ENCODE results near the gene TCOF1. TPM values are rescaled to one million over a fixed set of nuclear protein-coding genes. Genes with fewer than 3 reads are reported as not detected.
A peak's percentile ranks its signal among the peaks of the same experiment; 100 is the strongest.

Gene TCOF1
- total RNA-seq, 2 experiments from 2014 or later = 61.3 to 108 TPM

DNA sequence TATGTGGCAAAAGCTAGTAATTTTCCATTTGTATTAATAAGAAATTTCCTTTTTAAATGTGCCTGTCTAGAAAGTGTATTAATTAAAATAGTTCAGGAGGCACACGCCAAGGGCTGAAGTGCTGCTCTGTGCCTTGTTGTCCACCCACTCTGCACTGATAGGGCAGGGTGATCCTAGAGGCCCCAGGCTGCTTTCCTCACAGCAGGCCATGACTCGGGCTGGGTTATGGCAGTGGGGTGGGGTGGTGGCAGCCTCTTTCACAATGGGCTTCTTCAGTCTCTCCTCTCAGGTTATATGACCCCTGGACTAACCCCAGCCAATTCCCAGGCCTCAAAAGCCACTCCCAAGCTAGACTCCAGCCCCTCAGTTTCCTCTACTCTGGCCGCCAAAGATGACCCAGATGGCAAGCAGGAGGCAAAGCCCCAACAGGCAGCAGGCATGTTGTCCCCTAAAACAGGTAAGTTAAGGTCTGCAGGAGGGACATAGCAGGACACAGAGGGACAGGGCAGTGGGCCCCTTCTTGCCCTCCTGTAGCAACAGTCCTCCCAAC lies 35.7 kb downstream of the TCOF1 start:
- no peak overlapping the region for H3K27ac ChIP-seq (ENCODE audit: low read depth, low read length, poor library complexity, severe bottlenecking)
- no peak for TF ChIP-seq EZH2phosphoT487 (IDR thresholded peaks at IDR 0.05; ENCODE audit: borderline replicate concordance, low read depth, low read length)
- TF ChIP-seq, protein P1, sequence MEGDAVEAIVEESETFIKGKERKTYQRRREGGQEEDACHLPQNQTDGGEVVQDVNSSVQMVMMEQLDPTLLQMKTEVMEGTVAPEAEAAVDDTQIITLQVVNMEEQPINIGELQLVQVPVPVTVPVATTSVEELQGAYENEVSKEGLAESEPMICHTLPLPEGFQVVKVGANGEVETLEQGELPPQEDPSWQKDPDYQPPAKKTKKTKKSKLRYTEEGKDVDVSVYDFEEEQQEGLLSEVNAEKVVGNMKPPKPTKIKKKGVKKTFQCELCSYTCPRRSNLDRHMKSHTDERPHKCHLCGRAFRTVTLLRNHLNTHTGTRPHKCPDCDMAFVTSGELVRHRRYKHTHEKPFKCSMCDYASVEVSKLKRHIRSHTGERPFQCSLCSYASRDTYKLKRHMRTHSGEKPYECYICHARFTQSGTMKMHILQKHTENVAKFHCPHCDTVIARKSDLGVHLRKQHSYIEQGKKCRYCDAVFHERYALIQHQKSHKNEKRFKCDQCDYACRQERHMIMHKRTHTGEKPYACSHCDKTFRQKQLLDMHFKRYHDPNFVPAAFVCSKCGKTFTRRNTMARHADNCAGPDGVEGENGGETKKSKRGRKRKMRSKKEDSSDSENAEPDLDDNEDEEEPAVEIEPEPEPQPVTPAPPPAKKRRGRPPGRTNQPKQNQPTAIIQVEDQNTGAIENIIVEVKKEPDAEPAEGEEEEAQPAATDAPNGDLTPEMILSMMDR (conservative IDR thresholded peaks at IDR 0.05; ENCODE audit: low read length) = no peak
- CTCF ChIA-PET (ENCODE audit: unreplicated experiment) = no interaction called here
- no peak overlapping the region for H2AFZ ChIP-seq (ENCODE audit: low read length)
- no peak overlapping the region for H3K4me2 ChIP-seq (ENCODE audit: low read length)
- intact Hi-C loops (cut with micrococcal nuclease; ENCODE audit: unreplicated experiment) = no loop called here
- no peaks in the 10 kb centered on the region for H4K20me1 ChIP-seq (ENCODE audit: insufficient read depth, low read length)
- no peaks in the 10 kb centered on the region for H3K9me2 ChIP-seq (ENCODE audit: insufficient read depth, low read length)
- POLR2A ChIA-PET = no interaction called here
- H3K4me1 ChIP-seq (ENCODE audit: insufficient read depth, low read length, poor library complexity, severe bottlenecking) = no peaks in the 10 kb centered on the region
- no peaks in the 10 kb centered on the region for H3K79me2 ChIP-seq (ENCODE audit: insufficient read depth, low read depth, low read length)
- DNase-seq (ENCODE audit: low spot score) = no peak
- BruUV-seq (replicated peaks) = no TSS peak
- H3K9me3 ChIP-seq (ENCODE audit: low read length) = no peaks in the 10 kb centered on the region
- no peak overlapping the region for H3K4me3 ChIP-seq (ENCODE audit: low read depth, low read length, poor library complexity, severe bottlenecking)
- H3K36me3 ChIP-seq (ENCODE audit: insufficient read depth, low read length) = peaks cover 98% of the 10 kb centered on the region

DNA sequence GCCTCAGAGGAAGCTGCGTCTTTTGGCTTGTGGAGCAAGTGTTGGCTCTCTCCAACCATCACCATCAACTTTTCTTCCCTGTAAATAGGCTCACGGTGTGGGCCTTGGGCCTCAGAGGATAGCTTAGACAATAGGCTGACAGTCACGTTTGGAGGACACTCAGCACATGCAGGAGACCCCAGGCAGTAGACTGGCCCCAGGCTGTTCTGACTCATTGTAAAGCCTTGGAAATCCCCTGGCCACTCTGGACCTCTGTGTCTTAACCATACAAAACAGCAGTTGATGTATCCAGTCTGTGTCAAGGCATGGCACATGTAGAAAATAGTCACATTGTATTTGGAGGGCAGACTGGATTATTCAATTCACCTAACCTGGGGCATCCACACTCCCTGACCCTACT lies 36.6 kb downstream of the TCOF1 start:
- CTCF ChIA-PET (ENCODE audit: unreplicated experiment) = no interaction called here
- no peak overlapping the region for H3K27ac ChIP-seq (ENCODE audit: low read depth, low read length, poor library complexity, severe bottlenecking)
- peaks cover 98% of the 10 kb centered on the region for H3K36me3 ChIP-seq (ENCODE audit: insufficient read depth, low read length)
- H3K4me3 ChIP-seq (ENCODE audit: low read depth, low read length, poor library complexity, severe bottlenecking) = no peak overlapping the region
- no peak overlapping the region for H2AFZ ChIP-seq (ENCODE audit: low read length)
- TF ChIP-seq, protein P1 (conservative IDR thresholded peaks at IDR 0.05; ENCODE audit: low read length) = no peak
- no peak for TF ChIP-seq EZH2phosphoT487 (IDR thresholded peaks at IDR 0.05; ENCODE audit: borderline replicate concordance, low read depth, low read length)
- no peaks in the 10 kb centered on the region for H3K9me2 ChIP-seq (ENCODE audit: insufficient read depth, low read length)
- no peaks in the 10 kb centered on the region for H3K9me3 ChIP-seq (ENCODE audit: low read length)
- POLR2A ChIA-PET = interaction anchor here (1.2 kb wide), 1 partner anchor 31 kb away, joined by 3 read pairs; no protein-coding TSS in a partner anchor
- DNase-seq (ENCODE audit: low spot score) = no peak
- intact Hi-C loops (cut with micrococcal nuclease; ENCODE audit: unreplicated experiment) = no loop called here
- BruUV-seq (replicated peaks) = no TSS peak
- no peaks in the 10 kb centered on the region for H3K79me2 ChIP-seq (ENCODE audit: insufficient read depth, low read depth, low read length)
- peaks cover 10% of the 10 kb centered on the region for H3K4me1 ChIP-seq (ENCODE audit: insufficient read depth, low read length, poor library complexity, severe bottlenecking)
- no peaks in the 10 kb centered on the region for H4K20me1 ChIP-seq (ENCODE audit: insufficient read depth, low read length)
- no peak overlapping the region for H3K4me2 ChIP-seq (ENCODE audit: low read length)

DNA sequence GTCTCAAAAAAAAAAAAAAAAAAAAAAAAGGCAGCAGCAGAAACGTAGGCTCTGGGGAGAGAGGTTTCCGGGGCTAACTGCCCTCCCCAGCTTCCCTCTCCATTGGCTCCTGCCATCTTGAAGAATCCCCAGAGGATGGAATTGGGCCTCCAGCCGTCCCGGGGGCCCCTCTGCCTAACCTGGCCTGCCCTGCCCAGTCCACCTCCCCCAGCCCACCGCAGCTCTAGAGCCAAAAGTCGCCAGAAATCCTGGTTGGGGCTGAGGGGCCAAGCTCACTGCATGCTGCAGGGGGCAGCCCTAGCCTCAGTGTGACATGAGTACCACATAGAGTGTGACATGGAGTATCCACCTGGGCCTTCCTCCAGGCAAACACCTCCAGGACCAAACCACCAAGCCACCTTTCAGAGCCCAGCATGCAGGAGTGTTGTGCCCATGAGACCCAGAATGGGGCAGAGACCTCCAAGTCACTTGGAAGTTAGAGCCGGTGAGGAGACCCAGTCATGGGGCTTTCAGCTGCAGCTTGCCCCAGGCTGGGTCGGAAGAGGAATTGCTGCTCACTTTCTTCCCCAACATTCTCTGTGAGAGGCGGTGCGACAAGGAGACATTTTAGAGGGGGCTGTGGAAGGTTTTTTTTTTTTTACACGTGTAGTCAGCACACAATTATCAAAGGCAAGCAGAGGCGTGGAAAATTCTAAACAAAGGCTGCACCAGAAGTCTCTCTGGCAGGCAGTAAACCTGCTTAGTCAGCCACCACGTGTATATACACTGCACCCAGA lies 37.6 kb downstream of the TCOF1 start:
- no peak for TF ChIP-seq EZH2phosphoT487 (IDR thresholded peaks at IDR 0.05; ENCODE audit: borderline replicate concordance, low read depth, low read length)
- TF ChIP-seq, protein P1 (conservative IDR thresholded peaks at IDR 0.05; ENCODE audit: low read length) = peak; percentile 31; the same call in 1 of the 2 replicates
- DNase-seq (ENCODE audit: low spot score) = no peak
- Histone ChIP-seq H2AFZ (ENCODE audit: low read length) (no peak overlapping the region), H3K4me2 (ENCODE audit: low read length) (no peak overlapping the region), H3K27ac (ENCODE audit: low read depth, low read length, poor library complexity, severe bottlenecking) (no peak overlapping the region), H3K9me3 (ENCODE audit: low read length) (no peaks in the 10 kb centered on the region), H3K4me1 (ENCODE audit: insufficient read depth, low read length, poor library complexity, severe bottlenecking) (peaks cover 13% of the 10 kb centered on the region), H3K4me3 (ENCODE audit: low read depth, low read length, poor library complexity, severe bottlenecking) (no peak overlapping the region), H4K20me1 (ENCODE audit: insufficient read depth, low read length) (no peaks in the 10 kb centered on the region), H3K9me2 (ENCODE audit: insufficient read depth, low read length) (no peaks in the 10 kb centered on the region), H3K36me3 (ENCODE audit: insufficient read depth, low read length) (peaks cover 98% of the 10 kb centered on the region), H3K79me2 (ENCODE audit: insufficient read depth, low read depth, low read length) (no peaks in the 10 kb centered on the region)
- BruUV-seq (replicated peaks) = no TSS peak
- ChIA-PET CTCF (ENCODE audit: unreplicated experiment) (no interaction called here), POLR2A (interaction anchor here (0.7 to 1.2 kb wide), 2 partner anchors 23 to 32 kb away, joined by 3 read pairs; no protein-coding TSS in a partner anchor)
- intact Hi-C loops (cut with micrococcal nuclease; ENCODE audit: unreplicated experiment) = no loop called here
